K562 (cell line): ENCODE measurements around the gene ZNF768. TPM values are rescaled to one million over a fixed set of nuclear protein-coding genes. Genes with fewer than 3 reads are reported as not detected.

Experiments
- CBFA2T2 ChIP-seq: fragments of 450-650 bp; conservative IDR thresholded peaks from 2 replicates; pipeline ENCODE4 v1.6.1; 2017; ENCODE audit warnings: mild to moderate bottlenecking
- CTCF ChIP-seq, 3 experiments: IDR thresholded peaks in 2 of 3; conservative IDR thresholded peaks in 1 of 3; 2 replicates each; pipeline ENCODE4 v1.5.1; 2011 to 2012; ENCODE audit warnings: low read length in 3 of 3, mild to moderate bottlenecking in 3 of 3, control low read depth in 2 of 3, improper control_type of control experiment in 1 of 3, inconsistent platforms in 1 of 3, low read depth in 1 of 3, mixed read lengths in 1 of 3, moderate library complexity in 1 of 3; ENCODE audit not compliant: insufficient read depth in 2 of 3
- EZH2 ChIP-seq: IDR thresholded peaks from 2 replicates; pipeline ENCODE4 v1.6.1; 2012; ENCODE audit warnings: low read depth, mild to moderate bottlenecking, inconsistent platforms, low read length, borderline replicate concordance
- NEUROD1 ChIP-seq: fragments of 150-350 bp; IDR thresholded peaks from 2 replicates; pipeline ENCODE4 v1.6.1; 2014; ENCODE audit warnings: borderline replicate concordance, low read length, low read depth; ENCODE audit not compliant: partially characterized antibody
- RFX1 ChIP-seq: fragments of 450-650 bp; IDR thresholded peaks from 2 replicates; pipeline ENCODE4 v1.6.1; 2016; ENCODE audit warnings: mild to moderate bottlenecking, moderate library complexity
- SIX5 ChIP-seq, 2 experiments: IDR thresholded peaks; 2 replicates each; pipeline ENCODE4 v1.6.1; 2011; ENCODE audit warnings: low read length in 2 of 2, borderline replicate concordance in 1 of 2, low read depth in 1 of 2, mild to moderate bottlenecking in 1 of 2, moderate library complexity in 1 of 2; ENCODE audit not compliant: insufficient read depth in 1 of 2
- SMARCB1 ChIP-seq: IDR thresholded peaks from 2 replicates; pipeline ENCODE4 v1.6.1; 2011; ENCODE audit warnings: improper control_type of control experiment, low read depth; ENCODE audit not compliant: insufficient read length
- TCF3 ChIP-seq: sonication (generic); formaldehyde crosslinking; IDR thresholded peaks from 2 replicates; pipeline ENCODE4 v1.4.0; 2020; ENCODE audit warnings: mild to moderate bottlenecking, missing genetic modification reagents
- TGIF2 ChIP-seq: sonication (generic); formaldehyde crosslinking; IDR thresholded peaks from 2 replicates; pipeline ENCODE4 v1.8.1; 2022; ENCODE audit warnings: mild to moderate bottlenecking, missing genetic modification reagents, moderate library complexity
- YY1 ChIP-seq, 3 experiments: IDR thresholded peaks; 2 replicates each; pipeline ENCODE4 v1.6.1; 2011; ENCODE audit warnings: low read length in 2 of 3, mild to moderate bottlenecking in 2 of 3, moderate library complexity in 2 of 3, borderline replicate concordance in 1 of 3, control low read depth in 1 of 3, low read depth in 1 of 3; ENCODE audit not compliant: insufficient read depth in 3 of 3, insufficient replicate concordance in 2 of 3, control insufficient read depth in 1 of 3, insufficient read length in 1 of 3; ENCODE audit errors: extremely low read depth in 1 of 3
- ZNF253 ChIP-seq: fragments of 250-450 bp; sonication (Bioruptor Pico); conservative IDR thresholded peaks from 2 replicates; pipeline ENCODE4 v1.6.1; 2021; ENCODE audit warnings: mild to moderate bottlenecking
- ZNF3 ChIP-seq: fragments of 250-450 bp; sonication (Bioruptor Pico); IDR thresholded peaks from 2 replicates; pipeline ENCODE4 v1.5.0; 2021; ENCODE audit warnings: mild to moderate bottlenecking, moderate library complexity
- ZNF347 ChIP-seq: fragments of 450-650 bp; formaldehyde crosslinking; IDR thresholded peaks from 2 replicates; pipeline ENCODE4 v1.4.0; 2020; ENCODE audit warnings: low read depth, mild to moderate bottlenecking, moderate library complexity
- polyA plus RNA-seq, 8 experiments: library from polyadenylated mRNA; depleted of rRNA in 4 of 8; stranded (reverse) in 5 of 8; unstranded in 3 of 8; fragments of >200 nt; fragmentation: Nextera tagmentation in 2 of 8; fragmentation: Illumina TruSeq in 1 of 8; extraction: Ambion mirVana in 2 of 8; extraction: Trizol in 1 of 8; gene quantifications; 2 replicates each; pipeline versions ENCODE4 v1.2.1 to v1.2.3, GENCODE V29; 2011 to 2014; ENCODE audit warnings: inconsistent platforms in 1 of 8, missing spikeins in 1 of 8
- total RNA-seq, 7 experiments: library from RNA; depleted of rRNA in 6 of 7; stranded (reverse); fragments of >200 nt in 6 of 7; fragmentation: Illumina TruSeq in 2 of 7; extraction: Trizol in 2 of 7; gene quantifications; 2 replicates each; pipeline versions ENCODE4 v1.2.1 to v1.2.3, GENCODE V29; 2011 to 2021; ENCODE audit warnings: low replicate concordance in 1 of 7
- TF ChIP-seq, protein P1 (sequence below): sonication (generic); formaldehyde crosslinking; IDR thresholded peaks from 2 replicates; pipeline ENCODE4 v1.8.0; 2022; ENCODE audit warnings: mild to moderate bottlenecking, missing genetic modification reagents
- TF ChIP-seq, protein P2 (sequence below): fragments of 150-350 bp; IDR thresholded peaks from 2 replicates; pipeline ENCODE4 v1.6.1; 2014; ENCODE audit warnings: low read depth, mild to moderate bottlenecking, low read length, borderline replicate concordance
- TF ChIP-seq, protein P3 (sequence below): sonication (generic); formaldehyde crosslinking; IDR thresholded peaks from 2 replicates; pipeline ENCODE4 v1.8.1; 2023; ENCODE audit warnings: mild to moderate bottlenecking, missing genetic modification reagents

Gene ZNF768
- total and polyA plus RNA-seq, 9 of the 15 experiments (the other 6 are each of a cell fraction or from before 2014, with no cell fraction given) = 0.13 to 50.7 (median 26.9) TPM

GRCh38 chr16:30571445-30572322, 45.3 kb upstream of the ZNF768 start, which contains the start of gene ZNF688 (continued):
- peak; percentile 67 for TF ChIP-seq RFX1
- TF ChIP-seq SIX5 (IDR thresholded peaks at IDR 0.05; ENCODE audit: borderline replicate concordance in 1 of 2, insufficient read depth in 1 of 2, low read depth in 1 of 2, low read length in 2 of 2) = peak; percentile 63 to 70; a peak in 3 of 4 replicates
- TF ChIP-seq YY1 (IDR thresholded peaks at IDR 0.05; ENCODE audit: borderline replicate concordance in 1 of 3, control insufficient read depth in 1 of 3, extremely low read depth in 1 of 3, insufficient read depth in 3 of 3, insufficient read length in 1 of 3, insufficient replicate concordance in 2 of 3, low read depth in 1 of 3, low read length in 2 of 3) = peak; percentile 88 to 98 (median 97)
- TF ChIP-seq ZNF253 (CRISPR knock-in tag) = no peak
- no peak for TF ChIP-seq ZNF347
- TF ChIP-seq, protein P1, sequence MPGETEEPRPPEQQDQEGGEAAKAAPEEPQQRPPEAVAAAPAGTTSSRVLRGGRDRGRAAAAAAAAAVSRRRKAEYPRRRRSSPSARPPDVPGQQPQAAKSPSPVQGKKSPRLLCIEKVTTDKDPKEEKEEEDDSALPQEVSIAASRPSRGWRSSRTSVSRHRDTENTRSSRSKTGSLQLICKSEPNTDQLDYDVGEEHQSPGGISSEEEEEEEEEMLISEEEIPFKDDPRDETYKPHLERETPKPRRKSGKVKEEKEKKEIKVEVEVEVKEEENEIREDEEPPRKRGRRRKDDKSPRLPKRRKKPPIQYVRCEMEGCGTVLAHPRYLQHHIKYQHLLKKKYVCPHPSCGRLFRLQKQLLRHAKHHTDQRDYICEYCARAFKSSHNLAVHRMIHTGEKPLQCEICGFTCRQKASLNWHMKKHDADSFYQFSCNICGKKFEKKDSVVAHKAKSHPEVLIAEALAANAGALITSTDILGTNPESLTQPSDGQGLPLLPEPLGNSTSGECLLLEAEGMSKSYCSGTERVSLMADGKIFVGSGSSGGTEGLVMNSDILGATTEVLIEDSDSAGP = no peak
- 0 out of 2 replicates have a peak, but pooled peaks have one; percentile 11 for TF ChIP-seq TCF3 (CRISPR knock-in tag)
- TF ChIP-seq NEUROD1 = peak; percentile 52
- no peak for TF ChIP-seq SMARCB1
- TF ChIP-seq EZH2 = no peak
- TF ChIP-seq CBFA2T2 = no peak
- TF ChIP-seq TGIF2 (CRISPR knock-in tag) = peak; percentile 58; the same call in 1 of the 2 replicates
- TF ChIP-seq CTCF (IDR thresholded peaks at IDR 0.05 in 2 of 3, conservative IDR thresholded peaks at IDR 0.05 in 1 of 3; ENCODE audit: insufficient read depth in 2 of 3, low read depth in 1 of 3, low read length in 3 of 3) = 0 out of 6 replicates have a peak, but pooled peaks of 1 of the 3 experiments have one; percentile 4
- TF ChIP-seq, protein P2, sequence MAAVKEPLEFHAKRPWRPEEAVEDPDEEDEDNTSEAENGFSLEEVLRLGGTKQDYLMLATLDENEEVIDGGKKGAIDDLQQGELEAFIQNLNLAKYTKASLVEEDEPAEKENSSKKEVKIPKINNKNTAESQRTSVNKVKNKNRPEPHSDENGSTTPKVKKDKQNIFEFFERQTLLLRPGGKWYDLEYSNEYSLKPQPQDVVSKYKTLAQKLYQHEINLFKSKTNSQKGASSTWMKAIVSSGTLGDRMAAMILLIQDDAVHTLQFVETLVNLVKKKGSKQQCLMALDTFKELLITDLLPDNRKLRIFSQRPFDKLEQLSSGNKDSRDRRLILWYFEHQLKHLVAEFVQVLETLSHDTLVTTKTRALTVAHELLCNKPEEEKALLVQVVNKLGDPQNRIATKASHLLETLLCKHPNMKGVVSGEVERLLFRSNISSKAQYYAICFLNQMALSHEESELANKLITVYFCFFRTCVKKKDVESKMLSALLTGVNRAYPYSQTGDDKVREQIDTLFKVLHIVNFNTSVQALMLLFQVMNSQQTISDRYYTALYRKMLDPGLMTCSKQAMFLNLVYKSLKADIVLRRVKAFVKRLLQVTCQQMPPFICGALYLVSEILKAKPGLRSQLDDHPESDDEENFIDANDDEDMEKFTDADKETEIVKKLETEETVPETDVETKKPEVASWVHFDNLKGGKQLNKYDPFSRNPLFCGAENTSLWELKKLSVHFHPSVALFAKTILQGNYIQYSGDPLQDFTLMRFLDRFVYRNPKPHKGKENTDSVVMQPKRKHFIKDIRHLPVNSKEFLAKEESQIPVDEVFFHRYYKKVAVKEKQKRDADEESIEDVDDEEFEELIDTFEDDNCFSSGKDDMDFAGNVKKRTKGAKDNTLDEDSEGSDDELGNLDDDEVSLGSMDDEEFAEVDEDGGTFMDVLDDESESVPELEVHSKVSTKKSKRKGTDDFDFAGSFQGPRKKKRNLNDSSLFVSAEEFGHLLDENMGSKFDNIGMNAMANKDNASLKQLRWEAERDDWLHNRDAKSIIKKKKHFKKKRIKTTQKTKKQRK = no peak
- TF ChIP-seq ZNF3 = no peak
- TF ChIP-seq, protein P3, sequence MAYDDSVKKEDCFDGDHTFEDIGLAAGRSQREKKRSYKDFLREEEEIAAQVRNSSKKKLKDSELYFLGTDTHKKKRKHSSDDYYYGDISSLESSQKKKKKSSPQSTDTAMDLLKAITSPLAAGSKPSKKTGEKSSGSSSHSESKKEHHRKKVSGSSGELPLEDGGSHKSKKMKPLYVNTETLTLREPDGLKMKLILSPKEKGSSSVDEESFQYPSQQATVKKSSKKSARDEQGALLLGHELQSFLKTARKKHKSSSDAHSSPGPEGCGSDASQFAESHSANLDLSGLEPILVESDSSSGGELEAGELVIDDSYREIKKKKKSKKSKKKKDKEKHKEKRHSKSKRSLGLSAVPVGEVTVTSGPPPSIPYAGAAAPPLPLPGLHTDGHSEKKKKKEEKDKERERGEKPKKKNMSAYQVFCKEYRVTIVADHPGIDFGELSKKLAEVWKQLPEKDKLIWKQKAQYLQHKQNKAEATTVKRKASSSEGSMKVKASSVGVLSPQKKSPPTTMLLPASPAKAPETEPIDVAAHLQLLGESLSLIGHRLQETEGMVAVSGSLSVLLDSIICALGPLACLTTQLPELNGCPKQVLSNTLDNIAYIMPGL (CRISPR knock-in tag) = peak; percentile 54; the same call in 1 of the 2 replicates
